Stomach smooth muscle (tissue), 2 donors: ENCODE results near the gene STX8.

ENCODE experiments used
- H3K27ac ChIP-seq: one replicate; pipeline ENCODE4 v1.7.0; 2013; ENCODE audit warnings: mild to moderate bottlenecking, low read length, inconsistent platforms
- H3K27me3 ChIP-seq, 2 donors: one replicate each; pipeline ENCODE4 v1.7.0; 2013; ENCODE audit warnings: low read length in 2 of 2; ENCODE audit not compliant: insufficient read depth in 2 of 2, control insufficient read depth in 1 of 2
- H3K36me3 ChIP-seq, 2 donors: one replicate each; pipeline ENCODE4 v1.7.0; 2013; ENCODE audit warnings: low read length in 2 of 2; ENCODE audit not compliant: control insufficient read depth in 2 of 2, insufficient read depth in 2 of 2
- H3K4me1 ChIP-seq: one replicate; pipeline ENCODE4 v1.7.0; 2013; ENCODE audit warnings: low read length; ENCODE audit not compliant: control insufficient read depth, insufficient read depth
- H3K4me3 ChIP-seq, 2 donors: one replicate each; pipeline ENCODE4 v1.7.0; 2013; ENCODE audit warnings: low read length in 2 of 2
- H3K9ac ChIP-seq, 2 donors: one replicate each; pipeline ENCODE4 v1.7.0; 2013; ENCODE audit warnings: low read length in 2 of 2, mild to moderate bottlenecking in 1 of 2
- H3K9me3 ChIP-seq, 2 donors: one replicate each; pipeline ENCODE4 v1.7.0; 2013; ENCODE audit warnings: low read length in 2 of 2; ENCODE audit not compliant: control insufficient read depth in 2 of 2
- donor health status: healthy.
- donor health status: Pancreatic carcinoma.

The STX8 gene

GRCh38 chr17:9228408-9229159 is 347.0 kb downstream of the STX8 start:
- Histone ChIP-seq H3K27me3 (no peaks in the 10 kb centered on the region), H3K36me3 (no peaks in the 10 kb centered on the region), H3K27ac (peak overlapping the region; percentile 31), H3K4me3 (peak overlapping the region in 1 of 2 donors; percentile 22), H3K4me1 (peaks cover 22% of the 10 kb centered on the region), H3K9me3 (no peaks in the 10 kb centered on the region), H3K9ac (peak overlapping the region; percentile 17 to 29)

GRCh38 chr17:9227819-9228407 is 347.7 kb downstream of the STX8 start:
- Histone ChIP-seq H3K4me1 (peaks cover 20% of the 10 kb centered on the region), H3K4me3 (peak overlapping the region in 1 of 2 donors; percentile 22), H3K27ac (peak overlapping the region; percentile 31), H3K36me3 (no peaks in the 10 kb centered on the region), H3K27me3 (no peaks in the 10 kb centered on the region), H3K9ac (peak overlapping the region in 1 of 2 donors; percentile 17), H3K9me3 (no peaks in the 10 kb centered on the region)

- no peak overlapping the region for H3K9ac ChIP-seq
- no peaks in the 10 kb centered on the region for H3K9me3 ChIP-seq
- peaks cover 17% of the 10 kb centered on the region for H3K4me1 ChIP-seq
- H3K4me3 ChIP-seq, result no peak overlapping the region
- no peaks in the 10 kb centered on the region for H3K36me3 ChIP-seq
- no peak overlapping the region for H3K27ac ChIP-seq
- no peaks in the 10 kb centered on the region for H3K27me3 ChIP-seq
These were observed 348.9 kb downstream of the STX8 start for GRCh38 chr17:9226794-9227135.

GRCh38 chr17:9226130-9226793 is 349.4 kb downstream of the STX8 start:
- Histone ChIP-seq H3K9me3 (no peaks in the 10 kb centered on the region), H3K4me1 (peaks cover 17% of the 10 kb centered on the region), H3K36me3 (no peaks in the 10 kb centered on the region), H3K4me3 (no peak overlapping the region), H3K9ac (no peak overlapping the region), H3K27ac (no peak overlapping the region), H3K27me3 (no peaks in the 10 kb centered on the region)

- Histone ChIP-seq H3K9me3 (no peaks in the 10 kb centered on the region), H3K4me1 (peaks cover 17% of the 10 kb centered on the region), H3K27me3 (no peaks in the 10 kb centered on the region), H3K4me3 (no peak overlapping the region), H3K9ac (no peak overlapping the region), H3K27ac (no peak overlapping the region), H3K36me3 (no peaks in the 10 kb centered on the region)
These were observed 350.1 kb downstream of the STX8 start for GRCh38 chr17:9225305-9226101.

GRCh38 chr17:9224485-9224884 is 351.1 kb downstream of the STX8 start:
- Histone ChIP-seq H3K9me3 (no peaks in the 10 kb centered on the region), H3K9ac (no peak overlapping the region), H3K27ac (no peak overlapping the region), H3K4me1 (peaks cover 17% of the 10 kb centered on the region), H3K27me3 (no peaks in the 10 kb centered on the region), H3K4me3 (no peak overlapping the region), H3K36me3 (no peaks in the 10 kb centered on the region)

GRCh38 chr17:9223531-9223930 is 352.1 kb downstream of the STX8 start:
- Histone ChIP-seq H3K27ac (no peak overlapping the region), H3K27me3 (no peaks in the 10 kb centered on the region), H3K9me3 (no peaks in the 10 kb centered on the region), H3K36me3 (no peaks in the 10 kb centered on the region), H3K4me3 (no peak overlapping the region), H3K9ac (no peak overlapping the region), H3K4me1 (peaks cover 10% of the 10 kb centered on the region)

GRCh38 chr17:9221922-9222180 is 353.8 kb downstream of the STX8 start:
- H3K4me3 ChIP-seq, result no peak overlapping the region
- H3K36me3 ChIP-seq, result peaks cover 0 to 2% of the 10 kb centered on the region in 2 donors
- no peaks in the 10 kb centered on the region for H3K9me3 ChIP-seq
- no peak overlapping the region for H3K9ac ChIP-seq
- no peak overlapping the region for H3K27ac ChIP-seq
- H3K4me1 ChIP-seq, result peaks cover 3% of the 10 kb centered on the region
- no peaks in the 10 kb centered on the region for H3K27me3 ChIP-seq

- no peaks in the 10 kb centered on the region for H3K27me3 ChIP-seq
- H3K4me1 ChIP-seq, result peaks cover 3% of the 10 kb centered on the region
- H3K36me3 ChIP-seq, result peaks cover 0 to 2% of the 10 kb centered on the region in 2 donors
- H3K27ac ChIP-seq, result no peak overlapping the region
- no peaks in the 10 kb centered on the region for H3K9me3 ChIP-seq
- H3K9ac ChIP-seq, result no peak overlapping the region
- no peak overlapping the region for H3K4me3 ChIP-seq
These were observed 354.3 kb downstream of the STX8 start for GRCh38 chr17:9221147-9221921.

- Histone ChIP-seq H3K36me3 (peaks cover 0 to 2% of the 10 kb centered on the region in 2 donors), H3K4me3 (no peak overlapping the region), H3K9ac (no peak overlapping the region), H3K27ac (no peak overlapping the region), H3K4me1 (peaks cover 3% of the 10 kb centered on the region), H3K27me3 (no peaks in the 10 kb centered on the region), H3K9me3 (peaks cover 2 to 6% of the 10 kb centered on the region in 2 donors)
These were observed 355.0 kb downstream of the STX8 start for GRCh38 chr17:9220398-9221146.
